ENCODE measurements around the gene MAGEC2. TPM values are rescaled to one million over a fixed set of nuclear protein-coding genes. Genes with fewer than 3 reads are reported as not detected.

MAGEC2 gene
- total RNA-seq, 1 donor from 2014 or later: not detected

- no peaks in the 10 kb centered on the region for H3K27me3 ChIP-seq (ENCODE audit: control insufficient read depth, insufficient read depth, low read length)
- no peak for TF ChIP-seq CTCF (IDR thresholded peaks at IDR 0.05; ENCODE audit: insufficient read depth, low read length, severe bottlenecking)
- FAIRE-seq (no peak), DNase-seq (ENCODE audit: low read depth) (no peak)
- H3K36me3 ChIP-seq (ENCODE audit: control insufficient read depth, insufficient read depth, low read length): no peaks in the 10 kb centered on the region
- no peak overlapping the region for H3K4me3 ChIP-seq (ENCODE audit: low read depth, low read length)
Measured at GRCh38 chrX:142184756-142185602, 20.1 kb downstream of the MAGEC2 start.

- no peak for FAIRE-seq
Measured at GRCh38 chrX:142156567-142156966, 48.5 kb downstream of the MAGEC2 start.

More at GRCh38 chrX:142156567-142156966, 48.5 kb downstream of the MAGEC2 start:
- TF ChIP-seq CTCF (IDR thresholded peaks at IDR 0.05; ENCODE audit: insufficient read depth, low read length, severe bottlenecking): no peak
- no peak overlapping the region for H3K4me3 ChIP-seq (ENCODE audit: low read depth, low read length)
- DNase-seq (ENCODE audit: low read depth): no peak
- H3K27me3 ChIP-seq (ENCODE audit: control insufficient read depth, insufficient read depth, low read length): no peaks in the 10 kb centered on the region
- no peaks in the 10 kb centered on the region for H3K36me3 ChIP-seq (ENCODE audit: control insufficient read depth, insufficient read depth, low read length)

Measured in bronchial epithelial cell (primary cell).